ENCODE measurements around the gene PIAS4.

The PIAS4 gene

DNA sequence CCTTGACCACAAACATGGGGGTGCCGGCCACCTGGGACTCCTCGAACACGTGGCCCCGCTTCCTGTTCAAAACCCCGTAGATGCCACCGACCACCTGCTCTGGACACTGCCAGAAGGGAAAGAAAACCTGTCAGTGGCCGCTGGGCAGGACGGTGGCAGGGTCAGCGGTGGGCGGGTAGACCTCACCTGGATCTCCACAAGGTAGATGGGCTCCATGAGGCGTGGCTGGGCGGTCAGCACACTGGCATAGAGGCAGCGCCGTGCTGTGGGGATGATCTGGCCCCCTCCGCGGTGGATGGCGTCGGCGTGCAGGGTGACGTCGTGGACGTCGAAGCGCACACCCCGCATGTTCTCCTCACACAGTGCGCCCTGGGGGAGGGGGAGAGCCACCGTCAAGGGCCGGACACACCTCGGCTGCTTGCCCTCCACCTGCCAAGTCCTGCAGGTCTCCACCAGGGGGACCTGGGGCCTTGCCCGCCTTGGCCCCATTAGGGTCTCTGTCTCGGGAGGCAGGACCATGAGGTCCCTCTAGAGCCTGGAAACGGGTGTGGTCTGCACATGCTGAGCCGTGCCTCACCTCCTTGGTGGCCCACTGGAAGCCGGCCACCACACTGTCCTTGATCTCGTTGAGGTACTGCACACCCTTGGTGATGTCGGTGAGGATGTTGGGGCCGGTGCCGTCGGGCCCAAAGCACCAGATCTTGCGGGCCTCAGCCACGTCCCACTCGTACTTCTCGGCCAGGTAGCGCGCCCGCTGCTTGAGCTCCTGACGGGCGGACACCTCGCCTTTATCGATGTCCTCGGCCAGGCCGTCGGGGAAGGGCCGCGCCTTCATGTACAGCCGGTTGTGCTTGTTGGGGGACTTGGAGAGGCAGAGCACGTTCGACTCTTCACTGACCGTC is 30.0 kb upstream of the PIAS4 start:
- DNase-seq = no peak

DNA sequence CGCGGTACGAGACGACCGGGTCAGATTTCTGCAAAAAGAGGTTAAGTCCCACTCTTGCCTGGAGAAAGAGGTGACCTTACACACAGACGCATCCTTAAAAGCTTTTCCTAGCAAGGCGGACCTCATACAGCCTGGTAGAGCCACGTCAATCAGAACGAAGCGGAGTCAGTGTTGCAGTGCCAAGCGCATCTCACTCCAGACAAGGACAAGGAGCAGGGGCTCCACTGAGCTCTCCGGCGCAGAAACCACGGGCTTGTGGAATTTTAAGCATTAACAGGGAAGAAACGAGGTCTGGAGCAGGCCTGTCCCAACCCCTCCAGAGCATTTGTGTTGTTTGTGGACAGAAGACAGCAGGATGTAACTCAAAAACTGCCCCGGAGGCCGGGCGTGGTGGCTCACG is 29.4 kb upstream of the PIAS4 start:
- no peak for DNase-seq

DNA sequence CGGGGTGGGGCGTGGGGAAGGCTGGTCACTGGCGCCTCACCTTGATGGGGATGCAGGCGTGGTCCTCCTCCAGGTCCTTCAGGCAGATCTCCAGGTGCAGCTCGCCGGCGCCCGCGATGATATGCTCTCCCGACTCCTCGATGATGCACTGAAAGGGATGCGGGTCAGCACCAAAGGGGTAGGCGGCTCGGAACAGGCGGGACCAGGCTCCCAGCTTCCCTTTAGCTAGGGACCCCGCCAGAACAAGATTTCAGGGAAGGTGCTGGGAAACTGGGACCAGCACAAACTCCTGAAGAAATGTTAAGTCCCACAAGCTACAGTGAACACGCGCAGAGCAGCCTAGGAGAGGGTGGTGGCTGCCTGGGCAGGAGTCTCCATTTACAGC is 28.3 kb upstream of the PIAS4 start:
- DNase-seq = no peak

DNA sequence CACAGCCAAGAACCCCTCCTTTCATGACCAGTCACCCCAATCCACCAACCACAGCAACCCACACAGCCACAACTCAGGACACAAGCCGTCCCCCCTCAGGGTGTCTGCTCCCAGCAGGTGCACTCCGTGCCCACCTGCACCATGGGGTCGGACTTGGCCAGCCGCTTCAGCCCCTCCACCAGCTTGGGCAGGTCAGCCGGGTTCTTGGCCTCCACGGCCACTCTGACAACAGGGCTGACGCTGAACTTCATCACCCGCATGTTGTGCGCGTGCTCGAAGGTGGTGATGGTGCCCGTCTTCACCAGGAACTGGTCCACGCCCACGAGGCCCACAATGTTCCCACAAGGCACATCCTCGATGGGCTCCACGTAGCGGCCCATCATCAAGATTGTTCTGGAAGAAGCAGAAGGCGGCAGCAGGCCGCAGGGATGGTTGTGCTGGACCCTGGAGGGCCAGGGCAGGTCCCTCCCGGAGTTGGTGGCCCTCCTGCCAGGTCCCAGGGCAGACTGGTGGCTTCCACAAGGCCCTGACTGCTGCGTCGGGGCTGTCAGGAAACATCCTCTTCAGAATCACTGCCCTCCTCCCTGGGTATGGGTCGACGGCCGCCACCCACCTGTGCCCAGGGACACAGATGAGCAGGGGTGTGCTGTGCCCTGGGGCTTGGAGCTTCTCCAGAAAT is 27.7 kb upstream of the PIAS4 start:
- no peak for DNase-seq

DNA sequence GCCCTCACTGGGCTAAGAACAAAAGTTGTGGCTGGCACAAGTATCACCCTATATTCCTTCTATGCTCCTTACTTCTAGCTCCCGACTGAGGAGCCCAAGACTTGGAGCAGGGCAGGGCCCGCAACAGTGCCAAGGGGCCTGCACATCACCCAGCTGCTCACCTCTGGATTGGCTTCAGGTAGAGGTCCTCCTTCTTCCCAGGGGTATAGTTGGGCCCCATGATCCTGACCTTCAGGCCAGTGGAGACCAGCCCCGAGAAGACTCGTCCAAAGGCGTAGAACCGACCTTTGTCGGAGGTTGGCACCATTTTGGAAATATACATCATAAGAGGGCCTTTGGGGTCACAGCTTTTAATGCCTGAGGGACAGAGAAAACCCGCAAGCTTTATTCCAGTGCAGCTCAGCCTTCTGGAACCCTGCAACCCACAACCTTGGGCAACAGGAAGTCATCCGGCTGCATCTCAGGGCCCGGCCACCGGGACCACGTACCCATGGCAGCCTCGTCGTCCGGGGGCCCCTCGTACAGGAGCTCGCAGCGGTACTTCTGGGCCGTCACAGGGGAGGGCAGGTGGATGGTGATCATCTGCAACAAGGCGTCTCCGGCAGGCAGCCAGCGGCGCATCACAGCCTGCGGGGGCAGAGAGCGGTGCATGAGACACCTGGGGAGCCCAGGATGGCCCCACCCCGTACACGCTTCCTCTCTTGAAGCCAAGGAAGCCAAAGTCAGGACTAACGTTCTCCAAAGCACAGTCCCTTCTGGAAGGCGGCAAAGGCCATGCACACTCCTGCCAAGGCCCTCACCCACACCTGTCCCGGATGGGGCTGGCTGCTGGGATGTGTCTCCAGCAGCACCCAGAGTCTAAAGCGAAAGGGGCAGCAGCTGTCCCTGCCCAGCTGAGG is 26.9 kb upstream of the PIAS4 start:
- no peak for DNase-seq

DNA sequence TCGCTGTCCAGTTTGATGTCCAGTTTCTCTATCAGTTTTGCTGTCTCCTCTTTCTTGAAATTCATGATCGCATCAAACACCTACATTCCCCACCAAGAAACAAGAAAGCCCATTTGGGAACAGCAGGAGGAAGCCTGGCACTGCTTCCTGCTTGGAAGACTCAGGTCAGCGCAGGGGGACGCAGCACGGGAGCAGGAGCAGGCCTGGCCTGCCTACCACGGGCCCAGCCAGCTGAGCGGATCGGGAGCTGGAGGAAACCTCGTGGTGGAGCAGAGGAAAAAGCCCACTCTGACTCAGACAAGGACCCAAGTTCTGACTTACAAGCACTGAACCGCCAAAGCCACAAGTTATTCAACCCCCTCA is 26.2 kb upstream of the PIAS4 start:
- no peak for DNase-seq

DNA sequence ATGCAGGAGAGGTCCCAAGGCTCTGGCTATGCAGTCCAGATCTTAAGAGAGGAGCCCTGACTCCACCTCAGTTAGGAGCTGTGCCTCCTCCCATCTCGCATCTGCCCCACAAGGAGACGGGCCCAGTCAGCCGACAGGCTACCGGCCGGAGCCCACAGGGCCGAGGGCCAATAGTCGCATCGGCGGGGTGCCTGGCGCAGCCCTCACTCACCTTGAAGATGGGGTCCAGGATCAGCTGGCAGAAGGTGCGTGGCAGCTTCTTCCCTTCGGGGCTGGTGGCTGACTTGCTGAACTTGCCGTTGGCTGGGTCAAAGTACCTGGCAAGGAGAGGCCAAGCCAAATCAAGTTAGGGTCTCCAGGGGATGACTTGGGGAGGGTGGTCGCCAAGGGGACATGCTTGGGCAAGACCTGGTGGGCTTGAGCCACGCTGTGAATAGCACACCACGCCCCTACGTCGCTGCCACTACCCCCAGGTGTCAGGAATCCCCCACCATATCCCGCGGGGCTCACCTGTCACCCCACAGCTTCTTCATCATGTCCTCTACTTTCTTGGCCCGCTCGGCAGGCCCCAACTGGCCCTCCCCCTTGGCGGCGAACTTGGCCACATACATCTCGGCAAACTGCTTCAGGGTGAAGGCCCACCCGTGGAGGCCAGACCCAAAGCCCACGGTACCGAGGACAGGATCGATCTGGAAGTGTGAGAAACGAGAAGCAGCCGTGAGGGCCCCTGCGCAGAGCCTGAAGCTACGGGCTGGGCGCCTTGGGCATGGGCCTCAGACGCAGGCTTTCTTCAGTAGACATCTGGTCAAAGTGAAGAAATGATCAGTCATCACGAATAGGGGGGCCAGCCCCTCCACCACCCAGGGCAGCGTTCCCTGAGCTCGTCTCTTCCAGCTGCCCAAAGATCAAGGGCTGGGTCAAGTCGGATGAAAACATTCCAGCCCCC is 25.5 kb upstream of the PIAS4 start:
- no peak for DNase-seq

DNA sequence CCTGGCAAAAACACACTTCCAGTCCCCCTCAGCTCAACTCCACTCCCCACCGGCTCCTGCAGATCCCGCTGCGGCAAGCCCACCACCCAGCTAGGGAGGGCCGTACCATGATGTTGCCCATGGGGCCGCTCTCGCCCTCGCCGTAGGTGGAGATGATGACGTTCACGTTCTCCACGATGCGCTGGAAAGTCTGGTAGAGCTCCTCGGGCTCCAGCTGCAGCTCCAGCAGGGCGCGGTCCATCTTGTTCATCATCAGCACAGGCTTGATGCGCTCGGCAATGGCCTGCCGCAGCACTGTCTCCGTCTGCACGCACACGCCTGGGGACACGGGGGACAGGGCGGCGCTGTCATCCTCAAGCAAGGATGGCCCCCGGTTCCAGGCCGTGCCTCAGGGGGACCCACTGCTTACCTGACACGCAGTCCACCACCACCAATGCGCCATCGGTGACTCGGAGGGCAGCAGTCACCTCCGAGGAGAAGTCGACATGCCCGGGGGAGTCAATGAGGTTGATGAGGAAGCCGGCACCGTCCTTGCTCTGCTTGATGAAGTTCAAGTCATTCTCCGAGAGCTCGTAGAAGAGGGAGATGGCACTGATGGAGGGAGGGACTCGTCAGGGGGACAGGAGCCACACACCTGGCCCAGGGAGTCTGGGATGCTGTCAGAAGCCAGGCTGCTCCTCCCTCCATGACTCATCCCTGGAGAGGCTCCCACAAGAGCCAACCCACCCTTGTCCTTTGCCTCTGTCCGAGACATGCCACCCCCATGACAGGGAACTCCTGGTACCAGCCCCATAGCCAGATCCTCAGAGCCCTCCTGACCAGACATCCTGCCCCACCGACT is 24.6 kb upstream of the PIAS4 start:
- no peak for DNase-seq

DNA sequence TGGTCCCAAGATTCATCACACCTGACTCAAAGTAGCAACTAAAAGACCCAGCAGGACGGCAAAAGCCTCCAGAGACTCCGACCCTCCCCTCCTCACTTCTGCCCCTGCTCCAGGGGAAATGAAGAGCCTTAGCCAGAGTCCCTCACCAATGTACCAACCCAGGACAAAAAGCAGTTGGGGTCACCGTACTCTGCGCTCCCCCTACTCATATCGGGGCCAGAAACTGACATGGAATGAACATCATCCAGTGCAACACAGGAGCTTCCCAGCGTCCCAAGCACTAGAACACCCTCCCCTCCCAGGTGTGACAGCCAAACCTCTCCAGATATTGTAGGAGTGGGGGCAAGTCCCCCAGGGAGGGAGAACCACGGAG is 24.0 kb upstream of the PIAS4 start:
- DNase-seq = no peak

DNA sequence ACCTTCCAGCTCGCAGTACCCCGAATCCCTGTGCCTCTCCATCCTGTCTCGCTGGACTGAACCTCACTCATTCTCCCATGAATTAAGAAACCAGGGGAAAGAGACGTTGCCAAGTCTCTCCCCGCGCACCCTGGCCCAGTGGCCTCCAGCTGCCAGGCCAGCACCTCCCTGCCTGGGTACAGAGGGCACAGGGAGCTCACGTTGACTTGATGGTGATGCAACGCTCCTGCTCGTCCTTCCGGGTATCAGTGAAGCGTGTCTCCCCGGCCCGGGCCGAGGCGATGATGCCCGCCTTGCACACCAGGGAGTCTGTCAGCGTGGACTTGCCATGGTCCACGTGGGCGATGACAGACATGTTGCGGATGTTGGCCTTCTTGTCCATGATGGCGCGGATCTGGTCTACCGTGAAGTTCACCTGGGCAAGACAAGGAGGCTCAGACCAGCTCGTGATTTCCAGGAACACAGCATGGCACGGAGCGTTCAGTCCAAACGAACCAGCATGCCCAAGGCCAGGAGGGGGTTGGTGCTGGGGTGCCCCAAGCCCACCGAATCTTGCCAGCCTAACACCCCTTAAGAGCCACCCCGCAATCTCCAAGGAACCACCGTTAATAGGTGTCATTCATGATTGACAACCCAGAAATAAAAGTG is 23.5 kb upstream of the PIAS4 start:
- DNase-seq = no peak

DNA sequence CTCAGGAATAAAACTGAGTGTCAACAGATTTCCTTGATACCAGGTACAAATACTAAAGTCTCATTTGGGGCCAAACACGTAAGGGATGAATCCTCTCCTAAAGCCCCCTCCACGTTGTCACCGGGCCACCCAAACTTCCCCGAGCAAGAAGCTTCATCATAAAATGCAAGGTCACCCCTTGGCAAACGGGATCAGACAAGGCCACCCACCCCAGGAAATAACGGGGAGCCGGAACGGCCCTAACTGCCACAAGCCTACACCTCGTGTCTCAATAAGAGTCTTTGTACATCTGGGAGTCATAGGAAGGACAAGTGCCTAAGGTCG is 23.0 kb upstream of the PIAS4 start:
- DNase-seq = no peak

DNA sequence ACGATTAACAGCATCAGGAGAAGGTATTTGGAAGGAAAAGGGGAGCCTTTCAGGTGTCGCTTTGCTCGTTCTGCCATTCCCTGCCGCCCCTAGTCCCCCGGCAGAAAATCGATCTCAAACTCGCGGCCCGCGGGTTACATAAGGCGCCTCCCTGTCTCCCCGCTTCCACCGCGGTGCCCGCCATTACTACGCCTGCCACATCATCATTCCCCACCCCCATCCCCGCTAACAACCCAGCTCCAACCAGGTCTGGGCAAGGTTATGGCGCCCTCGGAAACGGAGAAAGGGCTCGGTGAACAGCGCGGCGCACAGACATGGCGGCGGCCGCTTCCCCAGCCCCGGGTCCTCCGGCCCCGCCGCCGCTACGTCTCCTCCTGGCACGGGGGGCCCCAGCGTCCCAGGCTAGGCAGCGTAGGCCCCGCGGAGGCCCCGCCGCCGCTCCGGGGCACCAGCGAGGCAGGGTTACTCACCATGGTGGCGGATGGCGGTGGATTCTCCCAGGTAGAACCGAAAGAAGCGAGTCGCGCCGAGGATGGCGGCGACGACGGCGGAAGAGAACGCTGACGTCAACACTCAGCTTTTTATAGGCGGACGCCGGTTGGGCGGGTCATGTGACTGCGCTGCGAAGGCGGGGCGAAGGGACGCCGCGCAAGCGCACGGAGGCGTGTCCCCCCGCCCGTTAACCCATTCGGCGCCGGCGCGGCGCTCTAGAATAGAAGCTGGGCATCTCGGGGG is 22.5 kb upstream of the PIAS4 start, which contains the start of gene EEF2:
TSS of gene EEF2 (minus strand) at position 556 of the 735 bp plus-strand sequence. CDS start at position 473, 83 bp downstream.
- DNase-seq = peak; percentile 91

DNA sequence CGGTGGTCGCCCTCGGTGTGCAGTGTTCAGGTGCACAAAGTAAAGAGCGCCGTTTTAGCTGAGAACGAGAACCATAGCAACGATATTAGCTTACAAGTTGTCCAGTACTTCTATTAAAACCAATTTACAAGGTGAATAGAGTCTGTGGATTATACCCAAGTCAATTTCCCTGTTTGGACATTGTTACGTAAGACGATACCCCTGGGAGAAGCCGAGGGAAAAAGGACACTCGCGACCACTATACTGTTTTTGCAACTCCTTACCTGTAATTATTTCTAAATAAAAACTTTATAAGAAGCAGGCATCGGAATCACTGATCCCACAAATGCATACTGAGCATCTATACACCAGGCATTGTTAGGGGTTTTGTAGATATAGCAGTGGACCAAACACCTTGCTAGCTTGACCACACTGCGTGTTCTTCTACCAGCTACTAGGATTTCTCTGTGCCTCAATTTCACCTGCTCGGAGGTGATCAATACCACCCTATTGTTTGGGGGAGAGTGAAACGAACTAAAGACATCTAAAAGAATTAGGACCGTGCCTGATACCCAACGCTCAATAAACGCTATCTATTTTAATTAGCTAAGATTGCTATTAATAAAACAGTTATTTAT is 21.8 kb upstream of the PIAS4 start:
- no peak for DNase-seq

DNA sequence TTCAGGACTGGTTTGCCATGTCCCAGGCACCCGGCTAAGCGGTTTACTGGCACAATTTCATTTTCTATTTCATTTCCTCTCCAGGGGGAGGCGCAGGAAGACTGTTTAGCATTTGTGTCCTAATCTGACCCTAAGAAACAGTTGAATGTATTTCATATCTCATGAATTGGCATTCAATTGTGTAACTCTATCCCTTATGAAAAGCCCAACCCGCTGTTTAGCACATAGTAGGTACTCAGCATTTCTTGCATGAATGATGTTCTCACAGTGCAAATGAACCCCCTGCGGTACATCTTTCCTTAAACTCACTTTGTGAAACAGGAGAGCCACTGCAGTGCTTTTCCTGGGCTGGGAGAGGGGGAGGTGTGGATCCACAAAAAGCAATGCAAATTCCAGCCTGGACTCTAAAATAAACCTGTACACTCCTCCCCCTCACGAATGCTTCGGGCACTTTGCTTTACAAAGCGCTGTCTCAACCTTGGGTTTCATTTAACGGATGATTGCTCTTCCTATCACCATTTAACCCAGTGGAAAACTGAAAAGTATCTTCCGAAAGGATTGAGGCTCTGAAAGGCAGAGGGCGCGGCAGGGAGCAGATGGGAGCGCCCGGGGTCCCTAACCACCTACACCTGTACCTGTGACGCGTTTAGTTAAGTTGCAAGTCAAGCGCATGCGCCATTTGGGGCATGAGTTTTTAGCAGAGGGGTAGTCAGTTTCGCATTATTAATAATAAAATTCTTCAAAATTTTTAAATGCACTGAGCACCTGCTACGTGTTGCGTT is 21.1 kb upstream of the PIAS4 start:
- DNase-seq = peak; percentile 78

DNA sequence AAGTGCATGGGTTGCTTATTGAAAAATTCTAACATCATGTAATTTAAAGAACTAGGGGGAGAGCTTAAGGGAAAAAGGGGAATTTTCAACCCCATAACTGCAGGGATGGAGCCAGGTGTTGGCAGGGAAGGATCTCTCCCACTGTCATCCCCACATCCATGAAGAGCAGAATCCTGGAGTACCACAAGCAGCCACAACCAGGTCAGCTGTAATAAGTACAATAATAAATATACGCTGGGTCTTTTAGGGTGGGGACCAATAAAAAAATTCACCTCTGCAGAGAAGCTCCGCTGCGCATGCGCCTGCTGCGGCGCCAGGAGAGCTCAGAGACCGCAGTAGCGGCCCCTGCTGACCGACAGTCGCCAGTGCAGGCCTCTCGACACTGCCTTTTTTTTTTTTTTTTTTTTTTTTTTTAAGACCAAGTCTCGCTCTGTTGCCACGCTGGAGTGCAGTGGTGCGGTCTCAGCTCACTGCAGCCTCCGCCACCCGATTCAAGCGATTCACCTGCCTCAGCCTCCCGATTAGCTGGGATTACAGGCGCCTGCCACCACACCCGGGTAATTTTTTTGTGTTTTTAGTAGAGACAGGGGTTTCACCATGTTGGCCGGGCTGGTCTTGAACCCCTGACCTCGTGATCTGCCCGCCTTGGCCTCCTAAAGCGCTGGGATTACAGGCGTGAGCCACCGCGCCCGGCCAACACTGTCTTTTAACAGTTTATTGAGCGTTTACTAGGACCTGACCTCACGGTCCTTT is 19.7 kb upstream of the PIAS4 start:
- DNase-seq = peak; percentile 89

DNA sequence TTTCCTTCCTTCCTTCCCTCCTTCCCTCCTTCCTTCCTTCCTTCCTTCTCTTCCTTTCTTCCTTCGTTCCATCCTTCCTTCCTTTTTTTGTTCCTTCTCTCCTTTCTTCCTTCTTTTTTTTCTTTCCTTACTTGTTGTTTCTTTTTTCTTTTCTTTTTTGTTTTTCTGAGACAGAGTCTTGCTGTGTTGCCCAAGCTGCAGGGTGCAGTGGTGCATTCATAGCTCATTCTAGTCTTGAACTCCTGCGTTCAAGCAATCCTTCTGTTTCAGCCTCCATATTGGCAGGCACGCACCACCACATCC is 16.8 kb upstream of the PIAS4 start:
- DNase-seq = no peak

DNA sequence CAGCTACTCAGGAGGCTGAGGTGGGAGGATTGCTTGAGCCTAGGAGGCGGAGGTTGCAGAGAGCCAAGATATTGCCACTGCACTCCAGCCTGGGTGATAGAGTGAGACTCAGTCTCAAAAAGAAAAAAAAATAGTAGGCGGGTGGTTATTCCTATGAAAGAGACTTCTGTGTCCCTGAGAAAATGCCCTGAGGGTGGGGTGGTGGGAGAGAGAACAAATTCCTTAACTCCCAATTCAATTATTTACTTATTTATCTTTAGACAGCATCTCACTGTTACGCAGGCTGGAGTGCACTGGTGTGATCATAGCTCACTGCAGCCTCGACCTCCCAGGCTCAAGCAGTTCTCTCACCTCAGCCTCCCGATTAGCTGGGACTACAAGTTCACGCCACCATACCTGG is 11.9 kb upstream of the PIAS4 start:
- DNase-seq = no peak

DNA sequence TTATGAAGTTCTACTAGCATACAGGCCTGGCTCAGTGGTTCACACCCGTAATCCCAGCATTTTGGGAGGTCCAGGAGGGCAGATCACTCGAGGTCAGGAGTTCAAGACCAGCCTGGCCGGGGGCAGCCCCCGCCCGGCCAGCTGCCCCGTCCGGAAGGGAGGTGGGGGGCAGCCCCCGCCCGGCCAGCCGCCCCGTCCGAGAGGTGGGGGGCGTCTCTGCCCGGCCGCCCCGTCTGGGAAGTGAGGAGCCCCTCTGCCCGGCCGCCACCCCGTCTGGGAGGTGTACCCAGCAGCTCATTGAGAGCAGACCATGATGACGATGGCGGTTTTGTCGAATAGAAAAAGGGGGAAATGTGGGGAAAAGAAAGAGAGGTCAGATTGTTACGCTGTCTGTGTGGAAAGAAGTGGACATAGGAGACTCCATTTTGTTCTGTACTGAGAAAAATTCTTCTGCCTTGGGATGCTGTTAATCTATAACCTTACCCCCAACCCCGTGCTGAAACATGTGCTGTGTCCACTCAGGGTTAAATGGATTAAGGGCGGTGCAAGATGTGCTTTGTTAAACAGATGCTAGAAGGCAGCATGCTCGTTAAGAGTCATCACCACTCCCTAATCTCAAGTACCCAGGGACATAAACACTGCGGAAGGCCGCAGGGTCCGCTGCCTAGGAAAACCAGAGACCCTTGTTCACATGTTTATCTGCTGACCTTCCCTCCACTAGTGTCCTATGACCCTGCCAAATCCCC is 8.7 kb upstream of the PIAS4 start:
- DNase-seq = peak; percentile 68

All from NCI-H82 (cell line).